ENCODE results near the gene TCF23.

The TCF23 gene

GRCh38 chr2:27148801-27149439 lies at the start of gene TCF23:
Gene TCF23 (plus strand): TSS chr2:27149004. CDS start chr2:27149134, 130 bp downstream.
- DNase-seq, result no peak
- Histone ChIP-seq H3K9me3 (ENCODE audit: severe bottlenecking) (no peaks in the 10 kb centered on the region), H3K27me3 (ENCODE audit: insufficient read depth, low read depth, severe bottlenecking) (no peaks in the 10 kb centered on the region), H3K36me3 (no peaks in the 10 kb centered on the region), H3K4me3 (ENCODE audit: low read depth, low read length) (no peak within 1 kb of the TSS), H3K27ac (no peak within 1 kb of the TSS)
- TF ChIP-seq CTCF (IDR thresholded peaks at IDR 0.05; ENCODE audit: low read depth, low read length), result no peak

GRCh38 chr2:27099334-27099955 lies 49.4 kb upstream of the TCF23 start:
- H3K9me3 ChIP-seq (ENCODE audit: severe bottlenecking), result no peaks in the 10 kb centered on the region
- no peak overlapping the region for H3K4me3 ChIP-seq (ENCODE audit: low read depth, low read length)
- DNase-seq, result no peak
- H3K27me3 ChIP-seq (ENCODE audit: insufficient read depth, low read depth, severe bottlenecking), result no peaks in the 10 kb centered on the region
- H3K36me3 ChIP-seq, result no peaks in the 10 kb centered on the region
- no peak overlapping the region for H3K27ac ChIP-seq
- TF ChIP-seq CTCF (IDR thresholded peaks at IDR 0.05; ENCODE audit: low read depth, low read length), result no peak

- H3K27ac ChIP-seq, result no peak overlapping the region
- H3K4me3 ChIP-seq (ENCODE audit: low read depth, low read length), result no peak overlapping the region
- no peaks in the 10 kb centered on the region for H3K36me3 ChIP-seq
- no peaks in the 10 kb centered on the region for H3K9me3 ChIP-seq (ENCODE audit: severe bottlenecking)
- DNase-seq, result no peak
- H3K27me3 ChIP-seq (ENCODE audit: insufficient read depth, low read depth, severe bottlenecking), result no peaks in the 10 kb centered on the region
- peak; percentile 25; the same call in 1 of the 2 replicates for TF ChIP-seq CTCF (IDR thresholded peaks at IDR 0.05; ENCODE audit: low read depth, low read length)
Measured at GRCh38 chr2:27100036-27100435, 48.8 kb upstream of the TCF23 start.

GRCh38 chr2:27102329-27102728 lies 46.5 kb upstream of the TCF23 start:
- Histone ChIP-seq H3K36me3 (no peaks in the 10 kb centered on the region), H3K4me3 (ENCODE audit: low read depth, low read length) (no peak overlapping the region), H3K27ac (no peak overlapping the region), H3K27me3 (ENCODE audit: insufficient read depth, low read depth, severe bottlenecking) (no peaks in the 10 kb centered on the region), H3K9me3 (ENCODE audit: severe bottlenecking) (no peaks in the 10 kb centered on the region)
- peak; percentile 28; the same call in 1 of the 2 replicates for TF ChIP-seq CTCF (IDR thresholded peaks at IDR 0.05; ENCODE audit: low read depth, low read length)
- DNase-seq, result no peak

- Histone ChIP-seq H3K4me3 (ENCODE audit: low read depth, low read length) (no peak overlapping the region), H3K27ac (no peak overlapping the region), H3K36me3 (no peaks in the 10 kb centered on the region), H3K9me3 (ENCODE audit: severe bottlenecking) (no peaks in the 10 kb centered on the region), H3K27me3 (ENCODE audit: insufficient read depth, low read depth, severe bottlenecking) (no peaks in the 10 kb centered on the region)
- TF ChIP-seq CTCF (IDR thresholded peaks at IDR 0.05; ENCODE audit: low read depth, low read length), result no peak
- no peak for DNase-seq
Measured at GRCh38 chr2:27105981-27106380, 42.8 kb upstream of the TCF23 start.
